GM12801 (cell line): ENCODE data around the gene SAMD4B.

Source experiments
- TF ChIP-seq, protein P1 (sequence below): IDR thresholded peaks from one replicate; pipeline ENCODE4 v1.5.1; 2011; ENCODE audit warnings: control low read depth; ENCODE audit not compliant: insufficient read length; ENCODE audit errors: extremely low read depth

Gene SAMD4B

GRCh38 chr19:39380521-39381502 lies 38.6 kb downstream of the SAMD4B start:
- TF ChIP-seq, protein P1, sequence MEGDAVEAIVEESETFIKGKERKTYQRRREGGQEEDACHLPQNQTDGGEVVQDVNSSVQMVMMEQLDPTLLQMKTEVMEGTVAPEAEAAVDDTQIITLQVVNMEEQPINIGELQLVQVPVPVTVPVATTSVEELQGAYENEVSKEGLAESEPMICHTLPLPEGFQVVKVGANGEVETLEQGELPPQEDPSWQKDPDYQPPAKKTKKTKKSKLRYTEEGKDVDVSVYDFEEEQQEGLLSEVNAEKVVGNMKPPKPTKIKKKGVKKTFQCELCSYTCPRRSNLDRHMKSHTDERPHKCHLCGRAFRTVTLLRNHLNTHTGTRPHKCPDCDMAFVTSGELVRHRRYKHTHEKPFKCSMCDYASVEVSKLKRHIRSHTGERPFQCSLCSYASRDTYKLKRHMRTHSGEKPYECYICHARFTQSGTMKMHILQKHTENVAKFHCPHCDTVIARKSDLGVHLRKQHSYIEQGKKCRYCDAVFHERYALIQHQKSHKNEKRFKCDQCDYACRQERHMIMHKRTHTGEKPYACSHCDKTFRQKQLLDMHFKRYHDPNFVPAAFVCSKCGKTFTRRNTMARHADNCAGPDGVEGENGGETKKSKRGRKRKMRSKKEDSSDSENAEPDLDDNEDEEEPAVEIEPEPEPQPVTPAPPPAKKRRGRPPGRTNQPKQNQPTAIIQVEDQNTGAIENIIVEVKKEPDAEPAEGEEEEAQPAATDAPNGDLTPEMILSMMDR, result no peak

GRCh38 chr19:39381910-39382611 lies 39.8 kb downstream of the SAMD4B start:
- TF ChIP-seq, protein P1, result no peak

DNA sequence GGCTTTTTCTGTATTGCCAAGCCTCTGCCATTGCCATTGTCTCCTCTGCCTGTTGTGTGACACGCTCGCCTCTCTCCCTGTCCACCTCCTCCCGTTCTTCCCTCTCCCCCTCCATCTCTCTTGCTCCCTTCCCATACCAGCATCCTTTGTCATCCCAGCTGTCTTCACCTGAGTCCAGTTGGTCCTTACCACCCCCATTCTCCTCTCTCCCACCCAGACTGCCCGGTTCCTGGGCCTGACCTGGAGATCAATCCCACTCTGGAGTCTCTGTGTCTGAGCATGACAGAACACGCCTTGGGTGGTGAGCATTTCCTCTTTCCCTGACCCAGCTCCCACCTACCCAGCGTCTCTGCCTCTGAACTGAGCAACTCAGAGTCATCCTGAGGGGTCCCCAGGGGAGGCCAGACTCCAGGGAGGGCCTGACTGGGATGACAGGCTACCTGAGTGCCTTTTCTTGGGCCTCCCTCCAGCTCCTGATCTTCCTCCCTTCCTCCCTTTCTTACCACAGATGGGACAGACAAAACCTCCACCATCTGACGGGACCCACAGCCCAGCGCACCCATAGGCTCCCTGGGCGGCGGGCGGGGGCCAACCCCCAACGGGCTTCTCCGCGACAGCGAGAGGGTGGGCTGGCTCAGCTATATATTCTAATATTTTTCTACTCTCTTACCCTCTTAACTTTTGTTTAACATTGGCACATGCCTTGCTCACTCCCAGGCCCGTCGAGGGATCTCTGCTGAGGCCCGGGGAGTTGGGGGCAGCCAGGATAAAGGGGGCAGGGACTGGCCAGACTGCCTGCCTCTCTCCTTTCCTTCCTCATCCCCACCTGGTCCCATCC lies 41.0 kb downstream of the SAMD4B start:
- TF ChIP-seq, protein P1, result no peak

GRCh38 chr19:39384839-39385568 lies 42.8 kb downstream of the SAMD4B start:
- TF ChIP-seq, protein P1, result no peak

GRCh38 chr19:39385629-39386411 lies 43.6 kb downstream of the SAMD4B start:
- TF ChIP-seq, protein P1, result no peak

GRCh38 chr19:39386557-39386956 lies 44.3 kb downstream of the SAMD4B start:
- TF ChIP-seq, protein P1, result no peak
